Mononuclear cell (primary cell): Measurements from ENCODE around the gene FGF23. TPM values are rescaled to one million over a fixed set of nuclear protein-coding genes. Genes with fewer than 3 reads are reported as not detected.

Experiments
- total RNA-seq: library from RNA; depleted of rRNA; stranded (reverse); fragments of >200 nt; gene quantifications from one replicate; pipeline ENCODE4 v1.2.3, GENCODE V29; 2012

Gene FGF23
- total RNA-seq, 1 donor, result not detected

Other genes starting within 250 kb of the FGF23 start
- 60.7 TPM for gene CCND2, start 106.0 kb downstream of the FGF23 start, total RNA-seq
- gene TIGAR, start 58.5 kb downstream of the FGF23 start, total RNA-seq, result 9.8 TPM
- gene FGF6, start 66.1 kb upstream of the FGF23 start, total RNA-seq, result not detected
- gene RAD51AP1, start 159.2 kb upstream of the FGF23 start, total RNA-seq, result 1.0 TPM
- 8.8 TPM for gene DYRK4, start 182.5 kb upstream of the FGF23 start, total RNA-seq